SK-N-SH treated with all-trans-retinoic acid at 6 μM for 48 hours (cell line): Measurements from ENCODE around the gene DNAL1.

Experiments used
- ATAC-seq: fragments of 200-7000 bp; cut with Tn5 transposase; 3 replicates; pipeline ENCODE4 v1.9.1; 2020; ENCODE audit warnings: mild to moderate bottlenecking, moderate library complexity
- ARNTL ChIP-seq: fragments of 450-650 bp; formaldehyde crosslinking; IDR thresholded peaks from 2 replicates; pipeline ENCODE4 v1.5.0; 2020; ENCODE audit warnings: low read depth, mild to moderate bottlenecking, moderate library complexity, borderline replicate concordance
- BACH2 ChIP-seq: fragments of 250-450 bp; sonication (Bioruptor Pico); IDR thresholded peaks from 2 replicates; pipeline ENCODE4 v1.9.0; 2021; ENCODE audit warnings: mild to moderate bottlenecking, borderline replicate concordance
- CREB5 ChIP-seq: fragments of 250-450 bp; sonication (Bioruptor Pico); IDR thresholded peaks from 2 replicates; pipeline ENCODE4 v1.5.1; 2020; ENCODE audit warnings: low read depth, mild to moderate bottlenecking, moderate library complexity
- CSDC2 ChIP-seq: fragments of 250-450 bp; sonication (Bioruptor Pico); IDR thresholded peaks from 2 replicates; pipeline ENCODE4 v1.5.0; 2020; ENCODE audit warnings: mild to moderate bottlenecking, moderate library complexity
- ESRRG ChIP-seq: fragments of 250-450 bp; sonication (Bioruptor Pico); IDR thresholded peaks from 2 replicates; pipeline ENCODE4 v1.6.1; 2021; ENCODE audit warnings: mild to moderate bottlenecking
- GLIS3 ChIP-seq: fragments of 250-450 bp; sonication (Bioruptor Pico); IDR thresholded peaks from 2 replicates; pipeline ENCODE4 v1.5.0; 2020; ENCODE audit warnings: mild to moderate bottlenecking, moderate library complexity
- ISL1 ChIP-seq: fragments of 250-450 bp; sonication (Bioruptor Pico); IDR thresholded peaks from 2 replicates; pipeline ENCODE4 v2.1.2; 2022; ENCODE audit warnings: mild to moderate bottlenecking, moderate library complexity
- OSR1 ChIP-seq: fragments of 250-450 bp; sonication (Bioruptor Pico); IDR thresholded peaks from 2 replicates; pipeline ENCODE4 v1.8.0; 2022; ENCODE audit warnings: moderate library complexity, mild to moderate bottlenecking, inconsistent platforms
- PATZ1 ChIP-seq: fragments of 250-450 bp; sonication (Bioruptor Pico); IDR thresholded peaks from 2 replicates; pipeline ENCODE4 v1.8.0; 2020; ENCODE audit warnings: mild to moderate bottlenecking, moderate library complexity, borderline replicate concordance
- POU6F1 ChIP-seq: fragments of 250-450 bp; sonication (Bioruptor Pico); IDR thresholded peaks from 2 replicates; pipeline ENCODE4 v1.8.0; 2021; ENCODE audit warnings: low read depth, mild to moderate bottlenecking, moderate library complexity, borderline replicate concordance
- PPARA ChIP-seq: fragments of 250-450 bp; sonication (Bioruptor Pico); IDR thresholded peaks from 2 replicates; pipeline ENCODE4 v1.5.0; 2020; ENCODE audit warnings: mild to moderate bottlenecking, borderline replicate concordance
- RARB ChIP-seq: fragments of 250-450 bp; sonication (Bioruptor Pico); IDR thresholded peaks from 2 replicates; pipeline ENCODE4 v1.8.0; 2021; ENCODE audit warnings: mild to moderate bottlenecking, moderate library complexity
- SNAI2 ChIP-seq: fragments of 250-450 bp; sonication (Bioruptor Pico); IDR thresholded peaks from 2 replicates; pipeline ENCODE4 v1.5.0; 2020; ENCODE audit warnings: mild to moderate bottlenecking, moderate library complexity
- TCF4 ChIP-seq: fragments of 250-450 bp; sonication (Bioruptor Pico); IDR thresholded peaks from 2 replicates; pipeline ENCODE4 v1.8.0; 2021; ENCODE audit warnings: mild to moderate bottlenecking, moderate library complexity, borderline replicate concordance
- TOX ChIP-seq: fragments of 250-450 bp; sonication (Bioruptor Pico); IDR thresholded peaks from 2 replicates; pipeline ENCODE4 v1.8.0; 2021; ENCODE audit warnings: mild to moderate bottlenecking, moderate library complexity, borderline replicate concordance
- TSHZ2 ChIP-seq: fragments of 250-450 bp; sonication (Bioruptor Pico); IDR thresholded peaks from 2 replicates; pipeline ENCODE4 v1.5.0; 2020; ENCODE audit warnings: mild to moderate bottlenecking, moderate library complexity
- ZC3H10 ChIP-seq: fragments of 250-450 bp; sonication (Bioruptor Pico); IDR thresholded peaks from 2 replicates; pipeline ENCODE4 v1.5.1; 2021; ENCODE audit warnings: mild to moderate bottlenecking, moderate library complexity
- ZFP30 ChIP-seq: fragments of 450-650 bp; formaldehyde crosslinking; IDR thresholded peaks from 2 replicates; pipeline ENCODE4 v1.5.0; 2022; ENCODE audit warnings: mild to moderate bottlenecking, moderate library complexity
- ZNF565 ChIP-seq: fragments of 450-650 bp; formaldehyde crosslinking; conservative IDR thresholded peaks from 2 replicates; pipeline ENCODE4 v1.5.0; 2020; ENCODE audit warnings: low read depth, mild to moderate bottlenecking, moderate library complexity
- ZNF70 ChIP-seq: fragments of 450-650 bp; formaldehyde crosslinking; IDR thresholded peaks from 2 replicates; pipeline ENCODE4 v1.5.0; 2020; ENCODE audit warnings: mild to moderate bottlenecking, moderate library complexity
- ZNF8 ChIP-seq: fragments of 450-650 bp; formaldehyde crosslinking; IDR thresholded peaks from 2 replicates; pipeline ENCODE4 v1.5.0; 2020; ENCODE audit warnings: mild to moderate bottlenecking, moderate library complexity

The DNAL1 gene

GRCh38 chr14:73723797-73724661 is 79.2 kb downstream of the DNAL1 start:
- ATAC-seq, result peak; percentile 75
- no peak for TF ChIP-seq ESRRG (CRISPR knock-in tag)
- TF ChIP-seq ZFP30 (CRISPR knock-in tag), result no peak
- no peak for TF ChIP-seq ZNF70
- TF ChIP-seq SNAI2 (CRISPR knock-in tag), result no peak

DNA sequence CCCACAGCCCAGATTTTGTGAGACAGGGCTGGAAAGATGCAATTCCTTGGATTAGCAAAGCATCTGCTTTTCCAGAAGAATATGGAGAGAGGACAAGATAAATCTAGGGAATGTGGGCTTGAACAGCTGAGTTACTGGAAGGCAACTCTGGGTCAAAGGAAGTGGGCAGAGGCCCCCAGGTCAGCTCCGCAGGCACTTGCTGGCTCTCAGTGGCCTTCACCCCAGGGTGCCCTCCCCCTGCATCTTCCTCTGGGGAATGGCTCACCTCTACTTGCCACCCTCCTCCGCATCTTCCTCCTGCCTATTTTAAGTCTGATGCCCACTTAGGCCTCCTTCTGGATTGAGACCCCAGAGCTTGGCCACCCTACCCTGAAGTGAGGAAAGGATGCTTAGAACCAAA is 79.9 kb downstream of the DNAL1 start:
- no peak for ATAC-seq
- TF ChIP-seq ISL1 (CRISPR knock-in tag), result no peak
- no peak for TF ChIP-seq ZNF565 (CRISPR knock-in tag)
- no peak for TF ChIP-seq GLIS3
- no peak for TF ChIP-seq BACH2 (CRISPR knock-in tag)
- TF ChIP-seq SNAI2 (CRISPR knock-in tag), result no peak
- TF ChIP-seq TCF4, result no peak
- no peak for TF ChIP-seq ARNTL
- no peak for TF ChIP-seq ZC3H10
- no peak for TF ChIP-seq PPARA (CRISPR knock-in tag)
- TF ChIP-seq CREB5 (CRISPR knock-in tag), result no peak
- no peak for TF ChIP-seq ZNF8 (CRISPR knock-in tag)
- TF ChIP-seq POU6F1, result no peak
- no peak for TF ChIP-seq RARB (CRISPR knock-in tag)
- TF ChIP-seq OSR1 (CRISPR knock-in tag), result no peak
- no peak for TF ChIP-seq CSDC2 (CRISPR knock-in tag)
- no peak for TF ChIP-seq ESRRG (CRISPR knock-in tag)
- no peak for TF ChIP-seq TSHZ2 (CRISPR knock-in tag)
- TF ChIP-seq, all 23 proteins: peak for 0

- TF ChIP-seq CSDC2 (CRISPR knock-in tag), result no peak
- TF ChIP-seq POU6F1, result no peak
- TF ChIP-seq TOX (CRISPR knock-in tag), result no peak
- TF ChIP-seq OSR1 (CRISPR knock-in tag), result no peak
- TF ChIP-seq CREB5 (CRISPR knock-in tag), result no peak
- TF ChIP-seq ESRRG (CRISPR knock-in tag), result no peak
- no peak for TF ChIP-seq PPARA (CRISPR knock-in tag)
- TF ChIP-seq ARNTL, result no peak
- no peak for TF ChIP-seq GLIS3
- TF ChIP-seq TSHZ2 (CRISPR knock-in tag), result no peak
- TF ChIP-seq ZNF565 (CRISPR knock-in tag), result no peak
- TF ChIP-seq PATZ1, result no peak
- ATAC-seq, result no peak
Measured at GRCh38 chr14:73725116-73726024, 80.6 kb downstream of the DNAL1 start.
